MM.1S (cell line): Measurements from ENCODE around the gene WNT5A.

Experiments
- EZH2 ChIP-seq: fragments of 300-600 bp; sonication (generic); optimal IDR thresholded peaks from 2 replicates; pipeline ENCODE3; 2017; ENCODE audit warnings: low read depth, mild to moderate bottlenecking, antibody characterized with exemption, low read length, mixed read lengths
- TF ChIP-seq, protein P1 (sequence below): fragments of 300-600 bp; sonication (generic); IDR thresholded peaks from 2 replicates; pipeline ENCODE4 v1.5.1; 2016; ENCODE audit warnings: antibody characterized with exemption, low read length, mixed read lengths

DNA sequence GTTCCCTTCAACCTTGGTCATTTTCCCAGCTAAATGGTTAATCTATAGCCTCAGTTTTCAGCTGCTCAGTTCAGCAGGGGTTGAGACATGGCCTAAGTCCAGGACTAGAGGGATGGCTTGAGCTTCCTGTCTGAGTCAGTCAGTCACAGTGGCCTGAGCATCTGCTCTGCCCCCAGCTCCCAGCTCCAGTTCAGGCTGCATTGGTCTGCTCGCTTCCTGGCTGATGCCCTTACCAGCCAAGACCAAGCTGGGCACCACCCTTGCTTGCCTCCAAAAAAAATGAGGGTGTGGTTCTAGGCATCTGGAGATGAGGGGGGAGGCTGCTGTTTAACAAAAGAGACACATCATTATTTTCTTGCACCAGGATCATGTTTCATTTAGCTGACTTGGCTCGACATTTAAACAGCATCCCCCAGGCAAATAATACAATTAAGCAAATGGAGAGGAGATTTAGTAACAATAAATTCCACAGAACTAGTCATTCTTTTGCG is 70.7 kb downstream of the WNT5A start:
- no peak for TF ChIP-seq EZH2
- TF ChIP-seq, protein P1, sequence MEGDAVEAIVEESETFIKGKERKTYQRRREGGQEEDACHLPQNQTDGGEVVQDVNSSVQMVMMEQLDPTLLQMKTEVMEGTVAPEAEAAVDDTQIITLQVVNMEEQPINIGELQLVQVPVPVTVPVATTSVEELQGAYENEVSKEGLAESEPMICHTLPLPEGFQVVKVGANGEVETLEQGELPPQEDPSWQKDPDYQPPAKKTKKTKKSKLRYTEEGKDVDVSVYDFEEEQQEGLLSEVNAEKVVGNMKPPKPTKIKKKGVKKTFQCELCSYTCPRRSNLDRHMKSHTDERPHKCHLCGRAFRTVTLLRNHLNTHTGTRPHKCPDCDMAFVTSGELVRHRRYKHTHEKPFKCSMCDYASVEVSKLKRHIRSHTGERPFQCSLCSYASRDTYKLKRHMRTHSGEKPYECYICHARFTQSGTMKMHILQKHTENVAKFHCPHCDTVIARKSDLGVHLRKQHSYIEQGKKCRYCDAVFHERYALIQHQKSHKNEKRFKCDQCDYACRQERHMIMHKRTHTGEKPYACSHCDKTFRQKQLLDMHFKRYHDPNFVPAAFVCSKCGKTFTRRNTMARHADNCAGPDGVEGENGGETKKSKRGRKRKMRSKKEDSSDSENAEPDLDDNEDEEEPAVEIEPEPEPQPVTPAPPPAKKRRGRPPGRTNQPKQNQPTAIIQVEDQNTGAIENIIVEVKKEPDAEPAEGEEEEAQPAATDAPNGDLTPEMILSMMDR: no peak
